ENCODE measurements around the gene SV2B. TPM values are rescaled to one million over a fixed set of nuclear protein-coding genes. Genes with fewer than 3 reads are reported as not detected.

Gene SV2B
- total and polyA plus RNA-seq, 2 donors (not counting 1 experiment from before 2014, with no cell fraction given) = under 0.01 TPM; not detected in 1

- no peaks in the 10 kb centered on the region for H3K9me3 ChIP-seq (ENCODE audit: control insufficient read depth, insufficient read depth, low read depth, low read length)
- H2AFZ ChIP-seq (ENCODE audit: low read length) = no peak overlapping the region
- no peak for DNase-seq (ENCODE audit: low read depth in 2 of 2)
- H3K79me2 ChIP-seq (ENCODE audit: control insufficient read depth, insufficient read depth, low read length) = no peaks in the 10 kb centered on the region
- no peaks in the 10 kb centered on the region for H3K27me3 ChIP-seq (ENCODE audit: control insufficient read depth, insufficient read depth, low read length)
- TF ChIP-seq EZH2 (IDR thresholded peaks at IDR 0.05; ENCODE audit: low read length, missing control alignments) = no peak
- TF ChIP-seq CTCF (conservative IDR thresholded peaks at IDR 0.05 in 1 of 2, IDR thresholded peaks at IDR 0.05 in 1 of 2; ENCODE audit: low read depth in 1 of 2, low read length in 2 of 2) = no peak
- no peaks in the 10 kb centered on the region for H3K4me1 ChIP-seq (ENCODE audit: control insufficient read depth, extremely low read depth, insufficient read depth, low read length)
- H3K9ac ChIP-seq (ENCODE audit: insufficient read depth, low read length) = no peak overlapping the region
- no peak overlapping the region for H3K4me3 ChIP-seq (replicated peaks in 1 of 4; ENCODE audit: control extremely low read depth in 1 of 4, insufficient read depth in 1 of 4, low read depth in 3 of 4, low read length in 4 of 4)
- no peak overlapping the region for H3K4me2 ChIP-seq (ENCODE audit: extremely low read depth, insufficient read depth, low read length)
- no peaks in the 10 kb centered on the region for H4K20me1 ChIP-seq (ENCODE audit: control insufficient read depth, extremely low read depth, insufficient read depth, low read length)
- H3K36me3 ChIP-seq (ENCODE audit: control insufficient read depth, insufficient read depth, low read length) = no peaks in the 10 kb centered on the region
- no peak overlapping the region for H3K27ac ChIP-seq (ENCODE audit: insufficient read depth, low read length)
Observed at GRCh38 chr15:91193378-91193720, 93.3 kb downstream of the SV2B start.

DNA sequence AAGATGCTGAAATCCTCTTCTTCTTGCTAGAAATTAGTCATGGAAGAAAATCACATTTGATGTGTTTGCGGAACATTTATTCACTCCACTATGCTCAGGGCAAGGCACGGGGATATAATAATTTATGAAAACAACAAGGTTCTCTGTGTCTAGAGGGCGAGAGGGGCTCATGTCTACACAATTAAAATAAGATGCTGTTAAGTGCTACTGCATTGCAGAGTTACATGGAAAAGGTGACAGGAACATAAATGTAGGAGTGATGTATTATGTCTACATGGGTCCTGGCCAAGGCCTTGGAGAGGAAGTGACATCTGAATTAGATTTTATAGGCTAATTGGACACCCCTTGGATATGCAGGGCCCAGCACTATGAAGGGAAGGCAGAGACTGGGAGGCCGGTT, 96.1 kb downstream of the SV2B start:
- TF ChIP-seq CTCF (conservative IDR thresholded peaks at IDR 0.05 in 1 of 2, IDR thresholded peaks at IDR 0.05 in 1 of 2; ENCODE audit: low read depth in 1 of 2, low read length in 2 of 2) (no peak), EZH2 (IDR thresholded peaks at IDR 0.05; ENCODE audit: low read length, missing control alignments) (no peak)
- no peak overlapping the region for H2AFZ ChIP-seq (ENCODE audit: low read length)
- H3K4me1 ChIP-seq (ENCODE audit: control insufficient read depth, extremely low read depth, insufficient read depth, low read length) = no peaks in the 10 kb centered on the region
- DNase-seq (ENCODE audit: low read depth in 2 of 2) = no peak
- no peaks in the 10 kb centered on the region for H3K27me3 ChIP-seq (ENCODE audit: control insufficient read depth, insufficient read depth, low read length)
- H3K9ac ChIP-seq (ENCODE audit: insufficient read depth, low read length) = no peak overlapping the region
- no peak overlapping the region for H3K4me3 ChIP-seq (replicated peaks in 1 of 4; ENCODE audit: control extremely low read depth in 1 of 4, insufficient read depth in 1 of 4, low read depth in 3 of 4, low read length in 4 of 4)
- no peak overlapping the region for H3K4me2 ChIP-seq (ENCODE audit: extremely low read depth, insufficient read depth, low read length)
- no peak overlapping the region for H3K27ac ChIP-seq (ENCODE audit: insufficient read depth, low read length)
- H4K20me1 ChIP-seq (ENCODE audit: control insufficient read depth, extremely low read depth, insufficient read depth, low read length) = no peaks in the 10 kb centered on the region
- H3K79me2 ChIP-seq (ENCODE audit: control insufficient read depth, insufficient read depth, low read length) = no peaks in the 10 kb centered on the region
- no peaks in the 10 kb centered on the region for H3K9me3 ChIP-seq (ENCODE audit: control insufficient read depth, insufficient read depth, low read depth, low read length)
- no peaks in the 10 kb centered on the region for H3K36me3 ChIP-seq (ENCODE audit: control insufficient read depth, insufficient read depth, low read length)

GRCh38 chr15:91196768-91197167, 96.7 kb downstream of the SV2B start:
- Histone ChIP-seq H3K79me2 (ENCODE audit: control insufficient read depth, insufficient read depth, low read length) (no peaks in the 10 kb centered on the region), H3K9me3 (ENCODE audit: control insufficient read depth, insufficient read depth, low read depth, low read length) (no peaks in the 10 kb centered on the region), H3K4me1 (ENCODE audit: control insufficient read depth, extremely low read depth, insufficient read depth, low read length) (no peaks in the 10 kb centered on the region), H3K27me3 (ENCODE audit: control insufficient read depth, insufficient read depth, low read length) (no peaks in the 10 kb centered on the region), H3K4me2 (ENCODE audit: extremely low read depth, insufficient read depth, low read length) (no peak overlapping the region), H3K27ac (ENCODE audit: insufficient read depth, low read length) (no peak overlapping the region), H3K36me3 (ENCODE audit: control insufficient read depth, insufficient read depth, low read length) (no peaks in the 10 kb centered on the region), H2AFZ (ENCODE audit: low read length) (no peak overlapping the region), H4K20me1 (ENCODE audit: control insufficient read depth, extremely low read depth, insufficient read depth, low read length) (no peaks in the 10 kb centered on the region), H3K9ac (ENCODE audit: insufficient read depth, low read length) (no peak overlapping the region), H3K4me3 (replicated peaks in 1 of 4; ENCODE audit: control extremely low read depth in 1 of 4, insufficient read depth in 1 of 4, low read depth in 3 of 4, low read length in 4 of 4) (no peak overlapping the region)
- DNase-seq (ENCODE audit: low read depth in 2 of 2) = no peak
- no peak for TF ChIP-seq CTCF (conservative IDR thresholded peaks at IDR 0.05 in 1 of 2, IDR thresholded peaks at IDR 0.05 in 1 of 2; ENCODE audit: low read depth in 1 of 2, low read length in 2 of 2)
- no peak for TF ChIP-seq EZH2 (IDR thresholded peaks at IDR 0.05; ENCODE audit: low read length, missing control alignments)
